Esophagus squamous epithelium (tissue), 5 donors: Measurements from ENCODE around the gene CCDC83. TPM values are rescaled to one million over a fixed set of nuclear protein-coding genes. Genes with fewer than 3 reads are reported as not detected.
A peak's percentile ranks its signal among the peaks of the same experiment; 100 is the strongest.

Experiments used
- DNase-seq: peaks from one replicate; lab custom pipeline; 2025; lab: John Stamatoyannopoulos, UW
- H3K27ac ChIP-seq, 4 donors: fragments of 200-600 bp; sonication (generic); one replicate each; pipeline ENCODE4 v1.5.1; 2016 to 2019; ENCODE audit warnings: mild to moderate bottlenecking in 1 of 4
- H3K27me3 ChIP-seq, 4 donors: fragments of 200-600 bp; sonication (generic); 1 replicate in 3 of 4; 2 replicates in 1 of 4; pipeline versions ENCODE4 v1.5.1 to v1.6.0; 2017 to 2021; ENCODE audit warnings: antibody characterized with exemption in 1 of 4
- H3K36me3 ChIP-seq, 3 donors: fragments of 200-600 bp; sonication (generic); one replicate each; pipeline ENCODE4 v1.5.1; 2016 to 2019
- H3K4me1 ChIP-seq, 3 donors: fragments of 200-600 bp; sonication (generic); one replicate each; pipeline ENCODE4 v1.5.1; 2017 to 2019
- H3K4me3 ChIP-seq, 4 donors: fragments of 200-600 bp; sonication (generic); 1 replicate in 3 of 4; 2 replicates in 1 of 4; pipeline ENCODE4 v1.5.1; 2016 to 2019; ENCODE audit warnings: mild to moderate bottlenecking in 2 of 4, moderate library complexity in 1 of 4
- H3K9me3 ChIP-seq, 3 donors: fragments of 200-600 bp; sonication (generic); one replicate each; pipeline ENCODE4 v1.5.1; 2016 to 2019
- POLR2A ChIP-seq, 4 donors: fragments of 450-650 bp; IDR thresholded peaks; one replicate each; pipeline ENCODE4 v1.6.1; 2017; ENCODE audit warnings: antibody characterized with exemption in 4 of 4, mild to moderate bottlenecking in 4 of 4, moderate library complexity in 3 of 4
- WGBS, 2 donors: methylation state at CpG; one replicate each; pipeline ENCODE4 v1.1.5; 2018; 5-methylcytosine and 5-hydroxymethylcytosine counted together
- intact Hi-C: fragments of 100-400 bp; cut with DNase I; formaldehyde crosslinking; loops from one replicate; pipeline ENCODE4 v1.15.0; 2022
- total RNA-seq, 4 donors: library from RNA; depleted of rRNA; stranded (reverse); fragments of >200 nt; gene quantifications; one replicate each; pipeline ENCODE4 v1.1.0, GENCODE V29; 2016
- TF ChIP-seq, protein P1 (sequence below), 6 experiments: fragments of 450-650 bp in 4 of 6; fragments of 200-600 bp in 2 of 6; sonication (generic) in 2 of 6; IDR thresholded peaks; one replicate each; pipeline ENCODE4 v1.5.1; 2016 to 2019; ENCODE audit warnings: antibody characterized with exemption in 6 of 6, mild to moderate bottlenecking in 4 of 6, moderate library complexity in 4 of 6
- donor health status: DM: yes; HTN: yes; CAD: no.

The CCDC83 gene
- total RNA-seq, result not detected

DNA sequence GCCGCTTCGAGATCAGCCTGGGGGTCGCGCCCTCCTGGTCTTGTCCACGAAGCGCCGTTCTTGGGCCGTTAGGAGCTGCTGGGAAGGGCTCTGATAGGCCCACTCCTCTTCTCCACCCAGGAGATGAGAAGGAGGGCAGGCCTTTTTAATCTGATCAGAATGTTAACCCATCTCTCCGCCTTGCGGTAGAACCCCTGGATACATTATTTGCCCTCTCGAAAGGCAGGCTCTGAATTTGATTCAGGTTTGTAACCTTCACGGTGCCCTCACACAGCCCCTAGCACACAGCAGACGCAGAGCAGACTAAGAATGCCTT is at the start of gene CCDC83:
Gene CCDC83, plus strand, starts transcription at position 43 of the 316 bp plus-strand sequence. CDS start 9,741 bp downstream, outside the sequence.
- Histone ChIP-seq H3K27ac (peak within 1 kb of the TSS; percentile 81 to 88 (median 85)), H3K4me3 (peak within 1 kb of the TSS; percentile 47 to 71 (median 53)), H3K36me3 (no peaks in the 10 kb centered on the region), H3K9me3 (no peaks in the 10 kb centered on the region), H3K4me1 (peaks cover 0 to 16% (median 4%) of the 10 kb centered on the region in 3 donors), H3K27me3 (no peaks in the 10 kb centered on the region)
- intact Hi-C loops, result no loop called here
- no peak for DNase-seq
- TF ChIP-seq POLR2A (IDR thresholded peaks at IDR 0.05), result no peak
- TF ChIP-seq, protein P1, sequence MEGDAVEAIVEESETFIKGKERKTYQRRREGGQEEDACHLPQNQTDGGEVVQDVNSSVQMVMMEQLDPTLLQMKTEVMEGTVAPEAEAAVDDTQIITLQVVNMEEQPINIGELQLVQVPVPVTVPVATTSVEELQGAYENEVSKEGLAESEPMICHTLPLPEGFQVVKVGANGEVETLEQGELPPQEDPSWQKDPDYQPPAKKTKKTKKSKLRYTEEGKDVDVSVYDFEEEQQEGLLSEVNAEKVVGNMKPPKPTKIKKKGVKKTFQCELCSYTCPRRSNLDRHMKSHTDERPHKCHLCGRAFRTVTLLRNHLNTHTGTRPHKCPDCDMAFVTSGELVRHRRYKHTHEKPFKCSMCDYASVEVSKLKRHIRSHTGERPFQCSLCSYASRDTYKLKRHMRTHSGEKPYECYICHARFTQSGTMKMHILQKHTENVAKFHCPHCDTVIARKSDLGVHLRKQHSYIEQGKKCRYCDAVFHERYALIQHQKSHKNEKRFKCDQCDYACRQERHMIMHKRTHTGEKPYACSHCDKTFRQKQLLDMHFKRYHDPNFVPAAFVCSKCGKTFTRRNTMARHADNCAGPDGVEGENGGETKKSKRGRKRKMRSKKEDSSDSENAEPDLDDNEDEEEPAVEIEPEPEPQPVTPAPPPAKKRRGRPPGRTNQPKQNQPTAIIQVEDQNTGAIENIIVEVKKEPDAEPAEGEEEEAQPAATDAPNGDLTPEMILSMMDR (IDR thresholded peaks at IDR 0.05), result no peak
- WGBS, 2 donors, result 17 to 28% methylated on average over 2 to 12 of the region's 13 CpGs

DNA sequence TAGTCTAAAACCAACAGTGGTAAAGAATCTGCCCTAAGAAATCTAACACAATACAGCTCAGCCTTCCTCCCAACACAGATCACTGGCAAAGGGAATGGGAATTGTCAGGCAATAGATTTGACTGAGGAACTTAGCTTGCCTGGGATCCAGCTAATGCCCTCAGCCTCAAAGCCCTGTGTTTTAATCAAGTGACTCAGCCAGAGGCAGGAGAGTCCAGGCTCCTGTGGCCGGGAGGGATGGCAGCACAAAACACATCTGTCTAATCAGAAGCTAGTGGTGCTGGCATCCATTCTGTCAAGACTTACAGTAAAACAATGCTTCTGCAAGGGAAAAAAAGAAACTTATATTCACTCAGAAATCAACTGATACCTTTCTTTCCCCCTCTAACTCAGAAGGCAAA is 49.8 kb upstream of the CCDC83 start:
- Histone ChIP-seq H3K4me1 (peaks cover 4 to 44% (median 8%) of the 10 kb centered on the region in 3 donors), H3K4me3 (no peak overlapping the region), H3K27me3 (peaks cover 0 to 5% (median 0%) of the 10 kb centered on the region in 4 donors), H3K36me3 (no peaks in the 10 kb centered on the region), H3K9me3 (no peaks in the 10 kb centered on the region), H3K27ac (peak overlapping the region in 1 of 4 donors; percentile 11)
- WGBS, 2 donors, result 17 to 38% methylated on average over 1 of the region's 1 CpG
- intact Hi-C loops, result no loop called here
- no peak for TF ChIP-seq POLR2A (IDR thresholded peaks at IDR 0.05)
- TF ChIP-seq, protein P1 (IDR thresholded peaks at IDR 0.05), result no peak
- DNase-seq, result no peak

DNA sequence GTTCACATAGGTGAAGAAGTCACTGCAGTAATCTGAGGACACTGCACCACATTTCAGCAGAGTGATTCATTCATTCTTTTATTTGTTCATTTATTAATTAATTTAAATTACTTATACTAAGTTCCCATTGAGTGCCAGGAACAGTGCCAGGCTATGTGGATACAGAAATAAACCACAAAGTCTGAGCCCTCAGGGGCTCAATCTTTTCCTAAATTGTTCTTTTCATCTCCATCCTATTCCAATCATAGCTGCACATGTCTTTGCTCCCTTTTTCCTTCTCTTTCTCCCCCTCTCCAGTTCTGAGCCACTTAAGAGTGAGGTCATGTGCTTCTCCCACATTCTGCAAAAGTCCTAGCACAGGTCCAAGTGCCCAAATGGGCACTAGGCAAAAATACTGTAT is 49.2 kb upstream of the CCDC83 start:
- DNase-seq, result no peak
- intact Hi-C loops, result no loop called here
- H3K36me3 ChIP-seq, result no peaks in the 10 kb centered on the region
- no peak for TF ChIP-seq POLR2A (IDR thresholded peaks at IDR 0.05)
- TF ChIP-seq, protein P1 (IDR thresholded peaks at IDR 0.05), result no peak
- no peak overlapping the region for H3K27ac ChIP-seq
- H3K9me3 ChIP-seq, result no peaks in the 10 kb centered on the region
- H3K27me3 ChIP-seq, result peaks cover 0 to 6% (median 0%) of the 10 kb centered on the region in 4 donors
- H3K4me1 ChIP-seq, result peaks cover 4 to 46% (median 8%) of the 10 kb centered on the region in 3 donors
- no peak overlapping the region for H3K4me3 ChIP-seq

DNA sequence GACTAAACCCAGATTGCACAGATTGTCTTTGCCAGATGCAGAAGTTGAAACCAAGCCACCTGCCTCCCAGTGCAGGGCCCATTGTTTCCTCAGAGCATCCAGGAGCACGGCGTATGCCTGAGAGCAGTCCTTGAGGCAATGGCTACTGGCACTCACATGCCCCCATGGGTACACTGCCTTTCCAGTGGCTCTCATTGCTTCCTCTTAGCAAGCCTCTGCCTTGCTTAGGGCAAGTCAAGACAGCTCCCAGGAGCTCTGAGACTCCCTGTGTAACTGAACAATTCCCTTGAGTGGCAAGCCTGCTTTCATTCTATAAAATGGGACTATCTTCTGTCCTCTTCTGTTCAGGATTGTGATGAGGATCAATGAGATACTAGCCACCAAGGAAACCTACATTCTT is 48.3 kb upstream of the CCDC83 start:
- 29 to 65% methylated on average over 2 of the region's 2 CpGs for WGBS, 2 donors
- DNase-seq, result no peak
- no peak overlapping the region for H3K4me3 ChIP-seq
- H3K36me3 ChIP-seq, result no peaks in the 10 kb centered on the region
- TF ChIP-seq POLR2A (IDR thresholded peaks at IDR 0.05), result no peak
- TF ChIP-seq, protein P1 (IDR thresholded peaks at IDR 0.05), result no peak
- peaks cover 8 to 54% (median 9%) of the 10 kb centered on the region in 3 donors for H3K4me1 ChIP-seq
- peak overlapping the region in 1 of 4 donors; percentile 9 for H3K27ac ChIP-seq
- no peaks in the 10 kb centered on the region for H3K9me3 ChIP-seq
- peaks cover 0 to 6% (median 0%) of the 10 kb centered on the region in 4 donors for H3K27me3 ChIP-seq
- intact Hi-C loops, result no loop called here

DNA sequence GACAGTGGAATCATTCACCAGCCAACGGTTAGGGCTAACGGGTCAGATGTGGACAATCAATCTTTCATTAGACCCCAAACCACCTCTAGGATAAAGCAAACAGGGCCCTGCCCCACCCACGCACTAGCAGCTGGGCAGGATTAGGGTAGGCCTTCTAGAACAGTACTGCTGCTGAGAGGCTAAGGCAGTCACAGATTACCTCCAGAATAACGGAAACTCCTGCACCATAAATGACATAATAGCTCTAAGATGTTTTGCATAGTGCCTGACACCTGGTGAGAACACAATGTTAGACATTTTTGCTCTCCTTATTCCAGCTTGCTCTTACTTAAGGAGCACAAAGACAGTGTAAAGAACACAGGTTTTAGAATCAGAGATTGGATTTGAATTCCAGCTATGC is 46.0 kb upstream of the CCDC83 start:
- Histone ChIP-seq H3K27ac (peak overlapping the region in 3 of 4 donors; percentile 17 to 46 (median 40)), H3K4me3 (peak overlapping the region in 3 of 4 donors; percentile 54 to 70 (median 60))
- WGBS, 2 donors, result 34 to 53% methylated on average over 2 to 3 of the region's 4 CpGs

More for the DNA sequence above, 46.0 kb upstream of the CCDC83 start:
- peaks cover 0 to 6% (median 0%) of the 10 kb centered on the region in 4 donors for H3K27me3 ChIP-seq
- H3K4me1 ChIP-seq, result peaks cover 8 to 54% (median 9%) of the 10 kb centered on the region in 3 donors
- H3K9me3 ChIP-seq, result no peaks in the 10 kb centered on the region
- H3K36me3 ChIP-seq, result no peaks in the 10 kb centered on the region
- TF ChIP-seq, protein P1 (IDR thresholded peaks at IDR 0.05), result no peak
- no peak for TF ChIP-seq POLR2A (IDR thresholded peaks at IDR 0.05)
- no peak for DNase-seq
- intact Hi-C loops, result no loop called here
